GM19239 (cell line): Measurements from ENCODE around the gene LPP.

Source experiments
- DNase-seq: peaks from one replicate; pipeline ENCODE4 v3.0.0; 2011; ENCODE audit warnings: low spot score; ENCODE audit not compliant: insufficient read length
- FAIRE-seq: peaks from 2 replicates; lab custom pipeline; 2011; peaks lifted over from hg19 to GRCh38; lab: Jason Lieb, UNC

Gene LPP

DNA sequence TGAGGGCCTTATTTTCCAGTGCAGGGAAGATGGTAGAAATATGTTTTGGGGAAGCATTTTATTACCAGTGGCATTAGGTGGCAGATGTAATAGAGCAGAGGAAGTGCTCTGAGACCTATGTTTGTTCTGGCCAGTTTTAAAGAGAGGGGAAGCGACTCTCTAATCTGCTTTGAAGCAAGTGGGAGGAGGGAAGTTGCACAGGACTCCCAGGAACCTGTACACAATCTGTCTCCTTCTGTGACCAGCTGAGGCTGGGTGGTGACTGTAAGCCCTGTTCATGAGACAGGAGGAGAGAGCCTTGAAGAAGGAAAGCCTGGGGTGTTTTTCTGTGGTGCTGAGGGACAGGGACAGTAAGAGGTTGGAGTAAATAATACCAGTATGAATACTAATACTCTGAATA lies 60.5 kb downstream of the LPP start:
- FAIRE-seq (no peak), DNase-seq (no peak)

DNA sequence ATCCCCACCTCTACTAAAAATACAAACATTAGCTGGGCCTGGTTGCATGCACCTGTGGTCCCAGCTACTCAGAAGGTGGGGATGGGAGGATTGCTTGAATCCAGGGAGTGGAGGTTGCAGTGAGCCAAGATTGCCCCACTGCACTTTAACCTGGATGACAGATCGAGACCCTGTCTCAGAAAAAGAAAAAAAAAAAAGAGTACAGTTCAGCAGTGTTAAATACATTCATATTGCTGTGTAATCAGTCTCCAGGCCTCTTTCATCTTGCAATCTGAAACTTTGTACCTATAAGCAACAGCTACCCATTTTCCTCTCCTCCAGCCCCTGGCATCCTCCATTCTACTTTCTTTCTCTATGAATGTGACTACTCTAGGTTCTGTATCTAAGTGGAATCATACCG lies 61.2 kb downstream of the LPP start:
- no peak for FAIRE-seq
- DNase-seq, result no peak

DNA sequence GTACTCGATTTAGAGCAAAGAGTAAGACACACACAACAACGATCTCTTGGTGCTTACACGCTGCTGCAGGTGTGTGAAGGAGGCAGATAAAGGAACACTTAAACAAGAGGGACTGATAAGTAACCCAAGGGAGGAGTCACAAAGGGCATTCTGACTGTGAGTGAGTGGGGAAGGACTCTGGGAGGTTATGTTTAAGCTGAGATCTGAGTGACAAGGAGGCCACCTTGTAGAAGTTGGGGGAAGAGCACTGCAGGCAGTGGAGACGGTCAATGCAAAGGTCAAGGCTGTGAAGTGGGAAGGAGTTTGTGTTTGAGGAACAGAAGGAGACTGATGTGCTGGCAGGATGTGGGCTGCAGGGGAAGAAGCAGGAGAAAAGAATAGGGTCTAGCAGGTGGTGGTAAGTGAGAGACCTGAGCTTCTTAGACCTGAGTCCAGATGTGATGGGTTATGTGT lies 63.1 kb downstream of the LPP start:
- no peak for FAIRE-seq
- no peak for DNase-seq

DNA sequence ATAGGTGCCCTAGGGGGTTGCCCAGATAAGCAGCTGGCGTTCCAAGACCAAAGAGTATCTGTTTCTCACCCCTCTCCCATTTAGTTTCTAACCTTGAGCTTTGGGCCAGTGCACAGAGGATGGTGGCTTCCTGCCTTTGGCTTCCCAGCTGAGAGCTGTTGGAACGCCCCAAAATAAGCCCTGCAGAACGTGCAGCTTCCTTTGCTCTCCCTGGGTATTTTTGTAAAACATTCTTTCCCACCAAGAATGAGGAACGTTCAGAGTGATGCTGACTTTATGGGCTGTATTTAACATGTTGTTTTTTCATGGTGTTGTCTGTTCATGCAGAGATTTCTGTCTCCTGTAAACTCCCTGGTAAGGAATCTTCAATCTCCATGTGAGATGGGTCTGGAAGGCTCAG lies 63.8 kb downstream of the LPP start:
- no peak for FAIRE-seq
- no peak for DNase-seq

DNA sequence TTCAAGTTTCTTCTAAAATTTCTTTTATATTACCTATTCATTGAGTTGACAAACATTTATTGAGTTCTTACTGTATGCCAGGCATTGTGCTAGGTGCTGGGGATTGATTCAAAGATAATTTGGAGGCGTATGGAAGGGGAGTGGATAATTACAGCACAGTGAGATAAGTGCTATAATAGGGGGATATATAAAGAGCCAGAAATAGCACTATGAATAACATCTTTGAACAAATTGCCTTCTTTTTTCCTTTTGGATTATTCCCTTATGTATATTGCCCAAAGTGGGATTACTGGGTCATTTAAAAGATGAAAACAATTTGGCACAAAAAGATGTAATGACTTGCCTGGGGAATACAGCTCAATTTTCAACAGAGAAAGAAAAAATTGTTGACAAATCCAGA lies 64.6 kb downstream of the LPP start:
- no peak for FAIRE-seq
- no peak for DNase-seq

DNA sequence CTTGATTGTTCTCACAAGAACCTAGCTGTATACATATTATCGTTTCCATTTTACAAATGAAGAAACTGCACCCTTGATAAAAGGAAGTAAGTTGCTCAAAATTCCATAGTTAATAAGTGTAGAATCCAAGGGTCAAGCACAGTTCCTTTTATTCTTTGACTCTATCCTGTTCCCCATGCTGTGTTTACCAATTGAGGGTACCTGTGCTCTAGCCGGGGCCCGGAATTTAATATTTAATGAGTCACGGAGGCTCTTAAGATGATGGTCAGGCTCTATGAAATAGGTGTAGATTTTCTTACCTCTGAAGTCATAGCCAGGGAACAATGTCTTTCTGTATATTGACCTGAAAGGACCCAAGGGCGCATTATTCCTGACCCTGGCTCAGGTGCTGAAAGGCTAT lies 65.2 kb downstream of the LPP start:
- DNase-seq, result no peak
- FAIRE-seq, result no peak

DNA sequence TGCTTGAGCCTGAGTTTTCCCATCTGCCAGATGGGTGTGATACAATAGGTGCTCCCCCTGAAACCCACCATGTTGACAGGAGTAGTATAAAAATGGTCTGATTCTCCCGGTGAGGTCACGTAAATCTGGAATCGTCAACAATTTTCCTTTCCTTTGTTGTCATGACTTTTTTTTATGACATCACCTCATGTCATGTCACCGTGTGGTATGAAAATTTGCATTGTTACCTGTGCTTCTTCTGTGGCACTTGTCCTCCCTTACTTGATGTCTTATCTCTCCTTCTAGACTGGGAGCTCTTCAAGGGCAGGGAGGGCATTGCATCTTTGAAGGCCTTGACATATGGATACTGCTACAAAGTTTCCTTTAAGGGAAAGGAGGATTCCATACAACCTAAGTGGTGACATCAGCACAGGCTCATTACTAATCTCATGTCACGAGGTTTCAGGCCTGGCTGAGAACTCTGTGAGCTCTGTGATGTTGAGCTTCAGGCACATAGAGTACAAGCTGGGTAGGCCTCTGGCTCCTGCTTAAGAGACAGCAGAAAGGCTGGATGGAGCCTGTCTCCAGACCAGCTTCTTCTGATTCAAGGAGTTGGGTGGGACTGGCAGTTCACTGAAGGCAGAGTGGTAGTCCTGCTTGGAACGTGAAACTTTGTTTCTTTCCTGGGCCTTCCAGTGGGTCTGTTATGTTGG lies 66.3 kb downstream of the LPP start:
- no peak for FAIRE-seq

DNA sequence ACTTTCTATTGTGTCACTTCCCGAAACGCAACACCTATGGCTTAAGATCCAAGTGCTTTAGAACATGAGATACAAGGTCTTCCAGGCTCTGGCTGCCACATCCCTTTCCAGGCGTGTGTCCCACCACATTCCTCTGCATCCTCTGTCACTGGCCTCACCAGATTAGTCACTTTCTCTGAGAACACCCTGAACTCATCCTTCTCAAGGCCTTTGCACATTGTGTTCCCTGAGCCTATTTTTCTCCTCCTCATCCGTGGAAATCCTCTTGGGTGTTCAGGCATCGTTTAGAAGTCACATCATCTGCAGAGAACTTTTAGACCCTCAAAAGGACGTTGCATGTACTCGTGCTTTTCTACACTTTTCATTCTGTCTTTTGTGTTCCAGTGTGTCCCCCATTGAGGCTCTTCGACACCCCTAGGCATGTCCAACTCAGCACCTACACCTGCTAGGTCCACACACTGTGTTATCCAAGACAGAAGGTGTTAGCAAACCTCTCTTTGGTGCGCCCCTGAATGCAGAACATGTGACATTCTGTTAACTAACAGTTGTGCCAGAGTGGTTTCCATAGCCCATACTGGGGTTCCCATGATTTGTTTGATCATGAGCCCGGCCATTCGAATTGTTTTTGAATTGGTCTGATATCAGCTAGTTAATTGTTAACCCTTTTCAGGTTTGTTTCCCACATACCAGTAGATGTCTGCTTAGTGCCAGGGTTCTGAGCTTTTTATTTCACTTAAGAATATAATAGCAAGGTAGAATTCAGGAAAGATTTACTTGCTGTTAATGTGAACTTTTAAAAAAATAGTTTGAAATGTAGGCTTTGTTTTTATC lies 67.2 kb downstream of the LPP start:
- FAIRE-seq (no peak), DNase-seq (no peak)

More for the DNA sequence above, 66.3 kb downstream of the LPP start:
- DNase-seq, result no peak

DNA sequence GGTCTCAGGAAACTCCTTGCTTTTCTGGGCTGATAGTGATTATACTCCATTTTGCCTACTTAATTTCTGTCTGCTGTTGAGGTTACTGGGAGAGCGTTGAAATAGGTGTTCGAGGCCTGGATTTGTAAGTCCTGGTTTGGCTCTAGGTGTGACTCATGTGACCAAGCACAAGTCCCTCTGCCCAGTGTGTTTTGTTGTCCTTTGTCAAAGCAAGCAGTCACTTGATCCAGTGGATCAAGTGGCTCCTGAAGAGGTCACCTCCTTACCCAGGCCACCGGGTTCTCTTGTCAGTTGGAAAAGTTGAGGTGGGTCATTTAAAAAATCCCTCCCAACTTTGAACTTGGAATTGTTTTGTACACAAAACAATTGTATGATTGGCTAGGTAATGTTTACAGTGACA lies 70.0 kb downstream of the LPP start:
- FAIRE-seq (no peak), DNase-seq (no peak)

DNA sequence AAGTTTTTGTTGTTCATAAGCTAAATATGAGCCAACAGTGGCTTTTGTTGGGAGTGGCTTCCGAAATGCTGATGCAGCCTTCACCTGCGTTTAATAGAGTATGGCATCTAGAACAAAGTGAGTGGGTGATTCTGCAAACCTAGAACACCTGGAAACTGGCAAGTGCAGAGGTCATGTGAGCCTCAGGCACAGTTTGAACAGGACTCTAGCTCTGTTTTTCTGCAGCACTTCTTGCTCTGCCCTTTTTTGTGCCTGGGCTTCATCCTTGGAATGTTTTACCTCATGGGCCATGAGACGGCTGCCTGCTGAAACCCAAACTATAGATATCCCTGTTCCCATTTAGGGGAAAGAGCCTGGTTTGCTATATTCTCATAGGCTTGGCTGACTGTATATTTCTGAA lies 73.5 kb downstream of the LPP start:
- no peak for DNase-seq
- no peak for FAIRE-seq

DNA sequence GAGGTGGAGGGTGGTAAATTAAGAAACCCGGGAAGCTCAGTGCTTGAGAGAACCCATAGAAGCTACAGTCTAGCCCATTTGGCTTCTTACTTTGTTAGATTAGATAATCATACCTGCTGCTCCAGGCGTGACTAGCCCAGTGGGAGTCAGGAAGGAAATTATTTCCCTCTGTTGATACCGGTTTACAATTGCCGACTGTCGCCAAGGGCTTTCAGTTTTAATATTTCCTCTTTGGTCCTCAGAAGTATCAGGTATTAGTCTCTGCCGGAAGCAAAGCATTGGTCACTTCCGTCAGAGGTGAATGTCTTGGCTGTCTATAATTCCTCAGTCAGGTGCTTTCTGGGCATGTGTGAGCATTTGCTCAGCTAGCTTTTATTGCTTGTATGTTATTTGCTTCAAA lies 75.2 kb downstream of the LPP start:
- DNase-seq, result no peak
- FAIRE-seq, result no peak

DNA sequence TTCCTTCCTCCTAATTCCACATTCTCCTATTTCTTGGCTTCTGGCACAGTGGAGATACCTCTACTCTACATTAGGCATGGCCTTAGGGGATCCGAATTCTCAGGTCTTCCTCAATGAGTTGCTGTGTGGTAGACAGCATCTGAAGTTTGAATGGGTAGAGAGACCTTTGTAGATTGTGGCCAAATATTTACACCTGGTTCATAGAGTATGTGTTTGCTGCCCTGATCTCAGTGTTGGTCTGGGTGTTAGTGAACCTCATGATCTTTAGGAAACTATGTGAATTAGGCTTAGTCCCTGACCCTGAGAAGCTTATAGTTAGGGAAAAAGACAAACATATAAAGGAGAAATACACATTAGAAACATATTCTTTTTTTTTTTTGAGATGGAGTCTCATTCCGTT lies 75.8 kb downstream of the LPP start:
- DNase-seq (no peak), FAIRE-seq (no peak)

DNA sequence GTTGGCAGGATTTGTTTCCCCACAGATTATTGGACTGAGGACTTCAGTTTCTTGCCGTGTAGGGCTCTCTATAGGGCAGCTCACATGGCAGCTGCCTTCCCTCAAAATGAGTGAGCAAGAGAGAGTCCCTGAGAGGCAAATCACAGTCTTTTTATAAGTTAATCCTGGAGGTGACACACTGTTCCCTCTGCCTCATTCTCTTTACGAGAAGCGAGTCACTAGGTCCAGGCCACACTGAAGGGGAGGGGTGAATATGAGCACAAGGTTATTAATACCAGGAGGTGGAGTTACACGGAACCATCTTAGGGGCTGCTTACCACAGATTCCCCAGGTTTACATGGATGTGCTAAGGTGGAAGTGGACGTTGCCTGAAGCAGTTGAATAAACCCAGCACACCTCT lies 77.0 kb downstream of the LPP start:
- DNase-seq, result no peak

DNA sequence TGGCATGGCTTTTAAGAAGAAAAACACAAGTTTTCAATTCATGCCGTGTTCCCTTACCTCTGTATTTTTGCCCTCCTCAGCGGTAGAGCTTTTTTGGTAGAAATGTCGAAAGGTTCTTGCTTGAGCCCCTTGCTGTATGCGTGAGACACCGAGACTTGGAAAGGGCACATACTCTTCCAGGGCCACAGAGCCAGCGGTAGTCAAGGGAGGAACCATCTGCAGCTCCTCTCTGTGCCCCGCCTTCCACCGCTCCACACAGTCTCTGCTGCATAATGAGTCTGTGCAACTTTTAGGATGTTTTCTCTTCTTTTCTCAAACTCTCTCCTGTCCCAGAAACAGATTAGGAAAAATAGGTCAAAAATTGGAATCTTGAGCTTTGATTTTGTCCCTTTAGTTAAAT lies 77.5 kb downstream of the LPP start:
- DNase-seq (no peak), FAIRE-seq (no peak)

More for the DNA sequence above, 77.0 kb downstream of the LPP start:
- no peak for FAIRE-seq

DNA sequence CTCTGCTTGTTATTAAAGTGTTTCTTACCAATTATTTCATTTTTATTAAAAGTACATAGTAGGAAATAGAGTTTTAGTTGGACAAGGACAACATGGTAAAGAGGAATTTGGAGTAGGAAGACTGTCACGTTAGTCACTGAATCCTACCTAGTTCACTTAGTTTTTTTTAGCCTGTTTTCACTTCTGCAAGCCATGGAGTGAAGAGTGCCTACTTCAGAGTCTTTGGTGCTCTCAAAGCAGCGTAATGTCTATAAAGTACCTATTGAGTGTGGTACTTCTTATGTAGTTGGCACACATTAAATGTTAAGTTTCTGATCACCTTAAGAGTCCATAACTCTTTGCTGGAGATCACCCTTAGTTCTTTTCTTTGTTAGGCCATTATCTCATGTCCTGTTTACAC lies 78.7 kb downstream of the LPP start:
- FAIRE-seq (no peak), DNase-seq (no peak)

DNA sequence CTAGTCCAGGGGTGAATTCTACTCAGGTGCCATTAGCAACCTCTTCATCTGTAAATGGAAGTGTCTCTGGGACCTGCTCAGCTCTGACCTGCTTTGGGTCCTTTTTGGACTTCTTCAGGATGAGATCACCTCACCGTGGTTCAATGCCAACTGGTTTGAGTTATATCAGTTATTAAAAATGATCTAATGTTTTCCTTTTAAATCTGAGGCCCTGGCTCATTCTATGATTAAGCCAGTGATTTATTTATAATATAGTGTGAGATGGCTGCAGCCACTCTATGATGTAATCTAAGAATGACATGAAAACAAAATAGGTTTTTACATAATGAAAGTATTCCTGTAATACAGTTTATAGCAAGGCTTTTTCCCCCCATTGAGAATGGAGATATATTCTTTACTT lies 79.4 kb downstream of the LPP start:
- FAIRE-seq (no peak), DNase-seq (no peak)

DNA sequence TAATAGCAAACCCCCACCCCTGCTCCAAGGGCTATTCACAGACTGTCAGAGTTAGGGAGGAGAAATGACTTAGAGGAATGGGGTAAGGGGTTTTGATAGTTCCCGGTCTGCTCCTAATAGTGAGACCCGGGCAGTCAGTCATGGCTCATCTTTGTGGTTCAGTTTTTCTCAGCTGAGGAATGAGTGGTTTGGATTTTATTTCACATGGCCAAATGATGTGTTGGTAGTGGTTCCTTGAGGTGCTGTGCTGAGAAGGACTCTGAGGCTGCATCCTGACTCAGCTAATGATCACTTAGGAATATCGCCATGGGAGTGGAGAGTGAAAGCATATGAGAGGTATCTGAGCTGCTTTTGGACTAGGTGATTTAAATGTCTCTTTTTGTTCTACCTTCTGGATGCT lies 80.2 kb downstream of the LPP start:
- FAIRE-seq, result no peak
- no peak for DNase-seq

DNA sequence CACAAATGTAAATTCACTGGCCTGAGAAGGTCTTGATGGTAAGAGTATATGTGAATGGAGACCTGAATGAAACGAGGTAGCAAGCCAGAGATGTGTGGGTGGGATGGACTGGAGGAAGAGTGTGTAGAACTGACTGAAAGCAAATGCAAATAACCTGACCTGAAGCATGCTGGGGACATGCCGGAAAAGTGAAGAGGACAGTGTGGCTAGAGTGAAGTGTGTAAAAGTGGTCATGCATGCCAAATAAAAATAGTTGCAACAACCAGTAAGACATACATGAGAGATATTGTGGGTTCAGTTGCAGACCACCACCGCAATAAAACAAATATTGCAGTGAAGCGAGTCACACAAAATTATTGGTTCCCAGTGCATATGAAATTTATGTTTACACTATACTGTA lies 82.3 kb downstream of the LPP start:
- FAIRE-seq (no peak), DNase-seq (no peak)

DNA sequence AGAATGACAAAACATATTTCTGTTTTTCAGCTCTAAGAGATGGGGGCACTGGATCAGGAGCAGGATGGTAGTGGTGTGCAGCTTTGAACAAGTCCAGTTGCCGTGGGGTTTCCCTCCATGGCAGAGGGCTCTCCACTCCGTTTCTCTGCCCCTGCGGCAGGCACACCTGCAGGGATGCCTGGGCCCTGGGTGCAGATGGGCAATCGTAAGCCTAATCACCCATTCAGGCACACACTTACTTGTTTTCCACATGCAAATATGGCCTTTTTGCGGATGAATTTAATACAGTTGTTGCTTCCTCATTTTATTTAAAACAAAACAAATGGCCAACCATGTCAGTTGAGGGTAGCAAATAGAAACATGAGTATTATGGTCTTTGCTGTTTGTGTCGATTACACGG lies 85.1 kb downstream of the LPP start:
- DNase-seq (no peak), FAIRE-seq (no peak)

DNA sequence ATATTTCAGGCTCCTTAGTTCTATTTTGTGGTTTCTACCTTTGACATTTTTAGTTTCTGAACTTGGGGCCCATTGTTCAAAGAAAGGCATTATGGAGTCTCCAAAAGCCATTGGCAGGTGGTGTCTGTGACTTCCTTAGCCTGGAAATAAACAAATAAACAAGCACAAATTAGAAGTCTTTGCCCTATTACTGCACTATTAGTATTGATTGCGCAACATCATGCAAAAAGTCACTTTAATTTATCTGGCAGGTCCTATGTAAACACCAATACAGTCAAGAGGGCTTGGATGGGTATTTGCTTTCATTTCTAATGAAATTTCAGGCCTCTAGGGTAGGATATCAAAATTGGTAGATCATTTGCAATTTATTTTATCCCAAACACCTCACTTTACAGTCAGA lies 85.6 kb downstream of the LPP start:
- FAIRE-seq, result no peak
- DNase-seq, result no peak

DNA sequence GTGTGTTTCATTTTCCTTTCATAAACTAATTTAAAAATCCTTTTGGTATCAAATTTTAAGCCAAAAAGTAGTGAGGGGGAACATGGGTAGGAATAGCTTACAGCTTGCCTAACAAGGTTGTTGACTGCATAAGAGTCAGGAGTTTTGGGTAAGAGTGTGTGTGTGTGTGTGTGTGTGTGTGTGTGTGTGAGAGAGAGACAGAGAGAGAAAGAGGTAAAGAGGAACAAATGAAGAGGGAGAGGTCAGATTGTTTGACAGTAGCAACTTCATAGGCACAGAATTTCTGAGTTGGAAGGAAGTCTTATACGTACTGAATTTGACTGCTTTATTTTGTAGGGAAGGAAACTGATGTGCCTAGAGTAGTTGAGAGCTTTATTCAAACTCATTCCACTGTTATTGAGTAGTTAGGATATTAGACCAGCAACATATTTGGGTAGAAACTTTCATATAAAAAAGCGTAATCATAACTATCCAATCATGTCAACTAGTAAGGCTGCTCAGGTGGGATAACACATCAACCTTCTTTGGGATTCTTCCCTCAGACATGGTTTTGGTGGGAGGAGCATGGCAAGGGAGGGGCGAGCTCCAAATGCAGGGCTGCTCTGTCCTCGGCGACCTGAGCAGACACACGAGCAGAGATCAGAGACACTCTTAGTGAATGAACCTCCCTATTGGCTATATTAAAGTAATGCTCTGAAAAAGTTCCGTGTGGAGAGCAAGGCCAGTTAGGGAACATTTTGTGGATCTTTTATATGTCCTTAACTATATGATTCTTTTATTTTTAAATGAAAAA lies 86.4 kb downstream of the LPP start:
- FAIRE-seq (no peak), DNase-seq (no peak)
